ENCODE data around the gene PHACTR2.

PHACTR2 gene

DNA sequence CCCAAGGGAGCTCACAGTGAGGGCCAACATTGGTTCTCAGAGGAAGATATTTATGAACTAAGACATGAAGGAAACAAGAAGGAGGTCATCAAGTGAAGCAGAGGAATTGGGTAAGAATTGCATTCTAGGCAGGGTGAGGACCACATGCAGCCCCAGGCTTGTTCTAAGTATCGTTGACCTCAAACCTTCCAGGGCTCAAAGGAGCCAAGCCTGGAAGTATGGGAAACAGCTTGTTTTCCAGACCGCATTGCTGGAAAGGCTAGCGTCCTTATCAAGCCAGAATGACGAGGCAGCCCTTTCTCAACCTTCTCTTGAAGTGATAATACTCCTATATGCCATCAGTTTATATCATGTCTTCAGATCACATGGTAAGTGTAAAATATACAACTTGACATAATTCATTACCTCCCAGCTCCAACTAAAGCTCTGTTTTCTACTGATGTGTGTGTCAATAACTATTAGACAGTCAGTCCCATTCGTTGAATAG lies 79.6 kb downstream of the PHACTR2 start:
- H3K9me3 ChIP-seq (ENCODE audit: severe bottlenecking) = no peaks in the 10 kb centered on the region
- H3K27ac ChIP-seq (ENCODE audit: poor library complexity, severe bottlenecking) = no peak overlapping the region
- TF ChIP-seq, protein P1, sequence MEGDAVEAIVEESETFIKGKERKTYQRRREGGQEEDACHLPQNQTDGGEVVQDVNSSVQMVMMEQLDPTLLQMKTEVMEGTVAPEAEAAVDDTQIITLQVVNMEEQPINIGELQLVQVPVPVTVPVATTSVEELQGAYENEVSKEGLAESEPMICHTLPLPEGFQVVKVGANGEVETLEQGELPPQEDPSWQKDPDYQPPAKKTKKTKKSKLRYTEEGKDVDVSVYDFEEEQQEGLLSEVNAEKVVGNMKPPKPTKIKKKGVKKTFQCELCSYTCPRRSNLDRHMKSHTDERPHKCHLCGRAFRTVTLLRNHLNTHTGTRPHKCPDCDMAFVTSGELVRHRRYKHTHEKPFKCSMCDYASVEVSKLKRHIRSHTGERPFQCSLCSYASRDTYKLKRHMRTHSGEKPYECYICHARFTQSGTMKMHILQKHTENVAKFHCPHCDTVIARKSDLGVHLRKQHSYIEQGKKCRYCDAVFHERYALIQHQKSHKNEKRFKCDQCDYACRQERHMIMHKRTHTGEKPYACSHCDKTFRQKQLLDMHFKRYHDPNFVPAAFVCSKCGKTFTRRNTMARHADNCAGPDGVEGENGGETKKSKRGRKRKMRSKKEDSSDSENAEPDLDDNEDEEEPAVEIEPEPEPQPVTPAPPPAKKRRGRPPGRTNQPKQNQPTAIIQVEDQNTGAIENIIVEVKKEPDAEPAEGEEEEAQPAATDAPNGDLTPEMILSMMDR (IDR thresholded peaks at IDR 0.05; ENCODE audit: poor library complexity, severe bottlenecking) = no peak
- H3K4me1 ChIP-seq (ENCODE audit: insufficient read depth, poor library complexity, severe bottlenecking) = no peaks in the 10 kb centered on the region
- DNase-seq (ENCODE audit: low spot score) (no peak), ATAC-seq (ENCODE audit: low read depth) (no peak)
- no peak overlapping the region for H3K4me3 ChIP-seq (ENCODE audit: severe bottlenecking)
- no peaks in the 10 kb centered on the region for H3K27me3 ChIP-seq (ENCODE audit: insufficient read depth, poor library complexity, severe bottlenecking)
- H3K36me3 ChIP-seq (ENCODE audit: low read depth) = peaks cover 27% of the 10 kb centered on the region

- Histone ChIP-seq H3K27me3 (ENCODE audit: insufficient read depth, poor library complexity, severe bottlenecking) (no peaks in the 10 kb centered on the region), H3K36me3 (ENCODE audit: low read depth) (peaks cover 20% of the 10 kb centered on the region), H3K9me3 (ENCODE audit: severe bottlenecking) (no peaks in the 10 kb centered on the region), H3K27ac (ENCODE audit: poor library complexity, severe bottlenecking) (no peak overlapping the region), H3K4me1 (ENCODE audit: insufficient read depth, poor library complexity, severe bottlenecking) (no peaks in the 10 kb centered on the region), H3K4me3 (ENCODE audit: severe bottlenecking) (no peak overlapping the region)
- no peak for DNase-seq (ENCODE audit: low spot score)
- ATAC-seq (ENCODE audit: low read depth) = no peak
- TF ChIP-seq, protein P1 (IDR thresholded peaks at IDR 0.05; ENCODE audit: poor library complexity, severe bottlenecking) = no peak
Measured at GRCh38 chr6:143758551-143758950, 80.8 kb downstream of the PHACTR2 start.

- peaks cover 19% of the 10 kb centered on the region for H3K36me3 ChIP-seq (ENCODE audit: low read depth)
- no peak for ATAC-seq (ENCODE audit: low read depth)
- H3K9me3 ChIP-seq (ENCODE audit: severe bottlenecking) = no peaks in the 10 kb centered on the region
- H3K4me1 ChIP-seq (ENCODE audit: insufficient read depth, poor library complexity, severe bottlenecking) = no peaks in the 10 kb centered on the region
- TF ChIP-seq, protein P1 (IDR thresholded peaks at IDR 0.05; ENCODE audit: poor library complexity, severe bottlenecking) = no peak
- H3K27ac ChIP-seq (ENCODE audit: poor library complexity, severe bottlenecking) = no peak overlapping the region
- H3K27me3 ChIP-seq (ENCODE audit: insufficient read depth, poor library complexity, severe bottlenecking) = no peaks in the 10 kb centered on the region
- no peak overlapping the region for H3K4me3 ChIP-seq (ENCODE audit: severe bottlenecking)
- DNase-seq (ENCODE audit: low spot score) = no peak
Measured at GRCh38 chr6:143759666-143760065, 81.9 kb downstream of the PHACTR2 start.

GRCh38 chr6:143761074-143761473 lies 83.3 kb downstream of the PHACTR2 start:
- Histone ChIP-seq H3K27ac (ENCODE audit: poor library complexity, severe bottlenecking) (no peak overlapping the region), H3K36me3 (ENCODE audit: low read depth) (peaks cover 9% of the 10 kb centered on the region), H3K4me1 (ENCODE audit: insufficient read depth, poor library complexity, severe bottlenecking) (no peaks in the 10 kb centered on the region), H3K4me3 (ENCODE audit: severe bottlenecking) (no peak overlapping the region), H3K27me3 (ENCODE audit: insufficient read depth, poor library complexity, severe bottlenecking) (no peaks in the 10 kb centered on the region), H3K9me3 (ENCODE audit: severe bottlenecking) (no peaks in the 10 kb centered on the region)
- TF ChIP-seq, protein P1 (IDR thresholded peaks at IDR 0.05; ENCODE audit: poor library complexity, severe bottlenecking) = no peak
- no peak for DNase-seq (ENCODE audit: low spot score)
- ATAC-seq (ENCODE audit: low read depth) = no peak

- no peaks in the 10 kb centered on the region for H3K4me1 ChIP-seq (ENCODE audit: insufficient read depth, poor library complexity, severe bottlenecking)
- DNase-seq (ENCODE audit: low spot score) (no peak), ATAC-seq (ENCODE audit: low read depth) (no peak)
- H3K27ac ChIP-seq (ENCODE audit: poor library complexity, severe bottlenecking) = no peak overlapping the region
- H3K27me3 ChIP-seq (ENCODE audit: insufficient read depth, poor library complexity, severe bottlenecking) = no peaks in the 10 kb centered on the region
- H3K36me3 ChIP-seq (ENCODE audit: low read depth) = peaks cover 18% of the 10 kb centered on the region
- H3K4me3 ChIP-seq (ENCODE audit: severe bottlenecking) = no peak overlapping the region
- H3K9me3 ChIP-seq (ENCODE audit: severe bottlenecking) = no peaks in the 10 kb centered on the region
- TF ChIP-seq, protein P1 (IDR thresholded peaks at IDR 0.05; ENCODE audit: poor library complexity, severe bottlenecking) = no peak
Measured at GRCh38 chr6:143762126-143762525, 84.4 kb downstream of the PHACTR2 start.
